NCI-H446 (cell line): ENCODE data around the gene MEG3.
"Not testable (repeated sequence)": the region's sequence is repeated elsewhere in the genome, so short reads cannot be mapped to it uniquely, and the experiment has no call there.

ENCODE experiments used
- DNase-seq, 2 experiments: peaks; one replicate each; lab custom pipeline; 2025; lab: John Stamatoyannopoulos, UW

The MEG3 gene

DNA sequence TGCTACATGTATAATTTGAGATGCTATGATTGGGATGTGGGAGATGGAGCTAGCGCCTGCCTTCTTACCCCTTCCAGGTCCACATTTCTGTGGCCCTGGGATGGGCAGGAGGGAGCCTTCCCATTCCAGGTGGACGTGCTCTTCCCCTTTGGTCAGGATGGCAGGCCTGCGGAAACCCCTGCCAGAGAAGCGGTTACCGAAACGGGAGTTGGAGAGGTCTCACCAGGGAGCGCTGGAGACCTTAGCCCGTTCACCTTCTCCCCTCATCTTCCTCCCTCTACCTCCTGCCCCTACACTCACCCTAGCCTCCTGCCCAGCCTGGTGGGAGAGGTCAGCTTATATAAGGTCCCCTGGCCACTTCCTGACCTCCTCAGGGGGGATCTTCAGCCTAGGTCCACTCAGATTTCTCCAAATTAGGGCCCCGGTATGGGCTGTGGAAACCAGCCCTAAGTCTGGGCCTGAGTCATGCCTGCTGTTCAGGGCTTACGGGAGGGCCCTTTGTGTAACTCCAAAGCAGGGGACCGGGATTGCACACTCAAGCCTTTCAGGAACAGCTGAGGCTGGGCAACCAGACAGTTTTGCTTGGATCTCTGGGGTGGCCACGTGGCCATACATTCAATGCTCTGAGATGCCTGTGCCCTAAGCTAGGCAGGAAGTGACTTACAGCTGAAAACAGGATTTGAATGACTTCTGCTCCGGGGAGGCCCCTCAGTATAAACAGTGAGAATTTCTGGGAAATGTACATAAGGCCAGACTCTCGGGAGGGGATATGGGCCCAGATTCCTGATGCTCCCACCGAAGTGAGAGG is 10.2 kb upstream of the MEG3 start:
- no peak for DNase-seq

DNA sequence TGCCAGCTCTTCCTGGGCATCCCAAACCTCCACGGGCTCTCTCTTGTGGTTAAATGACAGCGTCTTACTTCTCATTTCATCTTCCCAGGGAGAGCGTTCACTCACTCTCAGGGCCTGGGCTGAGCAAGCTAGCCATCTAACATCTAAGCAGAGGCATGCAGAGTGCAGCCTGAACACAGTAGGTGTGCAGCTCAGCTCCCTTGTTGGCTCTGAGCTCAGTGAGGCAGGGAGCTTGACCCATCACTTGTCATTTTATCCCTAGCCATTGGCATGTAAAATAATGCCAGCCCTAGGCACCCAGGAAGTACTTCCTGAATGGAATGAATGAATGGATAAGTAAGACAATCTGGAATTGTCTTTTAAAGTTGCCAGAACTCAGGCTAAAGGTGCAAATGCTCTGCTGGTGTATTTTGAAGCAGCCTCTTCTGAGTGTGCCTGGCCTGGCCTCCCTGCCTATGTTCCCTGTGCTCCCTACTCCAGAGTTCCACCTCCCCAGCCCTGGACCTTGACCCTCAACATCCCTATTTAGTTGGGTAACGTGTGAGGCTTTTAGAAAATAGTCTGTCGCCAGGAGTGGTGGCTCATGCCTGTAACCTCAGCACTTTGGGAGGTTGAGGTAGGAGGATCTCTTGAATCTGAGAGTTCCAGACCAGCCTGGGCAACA is 9.5 kb upstream of the MEG3 start:
- no peak for DNase-seq

DNA sequence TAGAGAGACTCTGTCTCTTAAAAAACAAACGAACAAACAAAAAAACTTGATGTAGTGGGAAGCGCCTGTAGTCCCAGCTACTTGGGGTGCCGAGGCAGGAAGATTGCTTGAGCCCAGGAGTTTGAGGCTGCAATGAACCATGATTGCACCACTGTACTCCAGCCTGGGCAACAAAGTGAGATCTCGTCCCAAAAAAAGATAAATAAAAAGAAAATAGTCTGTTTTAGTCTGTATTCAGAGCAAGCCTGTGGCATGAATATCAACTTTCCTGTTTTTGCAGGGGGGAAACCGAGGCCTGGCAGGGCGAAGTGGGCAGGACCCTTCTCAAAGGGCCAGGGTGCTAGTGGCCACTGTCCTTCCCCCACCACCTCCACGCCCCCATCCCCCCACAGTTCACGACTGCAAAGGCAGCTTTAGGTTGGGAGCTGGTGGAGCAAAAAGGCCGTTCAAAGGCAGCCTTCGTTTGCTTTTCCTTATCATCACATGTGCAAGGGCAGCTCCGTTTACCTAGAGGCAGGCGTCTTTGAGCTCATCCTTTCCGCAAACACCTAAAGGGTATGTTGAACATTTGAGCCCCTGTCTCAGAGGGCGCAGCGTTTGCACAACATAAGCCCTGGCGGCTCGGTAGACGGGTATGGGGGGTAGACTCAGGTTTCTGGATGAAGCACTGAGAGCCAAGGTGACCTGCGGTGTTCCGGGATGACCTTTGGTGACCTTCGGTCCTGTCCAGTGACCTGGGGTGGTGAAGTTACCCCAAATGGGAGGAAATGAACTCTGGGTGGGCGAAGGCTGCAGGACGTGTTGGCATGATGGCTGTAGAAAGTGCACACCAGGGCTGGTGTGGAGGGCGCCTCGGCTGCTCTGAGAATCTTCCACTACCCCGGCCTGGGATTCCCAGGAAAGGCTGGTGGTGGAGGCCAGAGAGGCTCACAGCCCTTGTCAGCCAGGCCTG is 8.7 kb upstream of the MEG3 start:
- no peak for DNase-seq

DNA sequence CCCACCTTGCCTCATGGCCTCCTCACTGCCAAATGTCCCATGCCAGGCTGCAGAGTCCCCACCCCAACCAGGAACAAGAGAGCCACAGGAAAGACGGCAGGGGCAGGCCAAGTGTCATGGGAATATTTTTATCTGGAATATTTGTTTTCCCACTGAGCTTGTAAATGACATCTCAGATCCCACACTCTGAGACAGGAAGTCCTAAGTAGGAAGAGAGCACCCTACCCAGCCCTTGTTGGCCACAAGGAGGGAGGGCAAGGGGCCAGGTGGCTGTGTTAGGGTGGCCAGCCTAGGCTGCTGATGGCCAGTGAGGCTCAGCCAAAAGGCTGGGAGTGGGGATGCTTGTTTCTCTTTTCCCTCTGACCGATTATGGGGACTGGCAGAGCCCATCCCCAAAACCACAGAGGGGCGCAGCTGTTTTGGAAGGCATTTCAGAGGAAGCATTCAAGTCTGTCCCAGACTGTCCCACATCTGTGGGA is 7.7 kb upstream of the MEG3 start:
- DNase-seq = no peak

DNA sequence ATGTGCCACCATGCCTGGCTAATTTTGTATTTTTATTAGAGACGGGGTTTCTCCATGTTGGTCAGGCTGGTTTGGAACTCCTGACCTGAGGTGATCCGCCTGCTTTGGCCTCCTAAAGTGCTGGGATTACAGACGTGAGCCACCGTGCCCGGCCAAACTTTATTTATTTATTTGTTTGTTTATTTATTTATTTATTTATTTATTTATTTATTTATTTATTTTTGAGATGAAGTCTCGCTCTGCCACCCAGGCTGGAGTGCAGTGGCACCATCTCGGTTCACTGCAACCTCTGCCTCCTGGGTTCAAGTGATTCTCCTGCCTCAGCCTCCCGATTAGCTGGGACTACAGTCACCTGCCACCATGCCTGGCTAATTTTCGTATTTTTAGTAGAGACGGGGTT is 7.0 kb upstream of the MEG3 start:
- not testable (repeated sequence) for DNase-seq

DNA sequence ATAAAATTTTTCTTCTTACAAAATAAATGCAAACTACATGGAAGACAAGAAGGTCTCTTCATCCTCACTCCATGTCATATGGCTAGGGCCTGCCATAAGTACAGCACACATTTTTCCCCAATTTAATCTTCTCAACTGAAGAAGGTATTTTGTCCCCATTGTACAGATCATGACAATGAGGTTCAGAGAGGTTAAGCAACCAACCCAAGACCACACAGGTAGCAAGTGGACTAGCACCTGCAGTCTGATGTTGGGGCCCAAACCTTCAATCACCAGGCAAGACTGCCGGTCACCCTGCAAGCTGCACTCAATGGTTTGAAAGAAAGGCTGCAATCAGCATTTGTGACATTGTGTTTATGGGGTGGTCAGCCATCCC is 6.5 kb upstream of the MEG3 start:
- no peak for DNase-seq

DNA sequence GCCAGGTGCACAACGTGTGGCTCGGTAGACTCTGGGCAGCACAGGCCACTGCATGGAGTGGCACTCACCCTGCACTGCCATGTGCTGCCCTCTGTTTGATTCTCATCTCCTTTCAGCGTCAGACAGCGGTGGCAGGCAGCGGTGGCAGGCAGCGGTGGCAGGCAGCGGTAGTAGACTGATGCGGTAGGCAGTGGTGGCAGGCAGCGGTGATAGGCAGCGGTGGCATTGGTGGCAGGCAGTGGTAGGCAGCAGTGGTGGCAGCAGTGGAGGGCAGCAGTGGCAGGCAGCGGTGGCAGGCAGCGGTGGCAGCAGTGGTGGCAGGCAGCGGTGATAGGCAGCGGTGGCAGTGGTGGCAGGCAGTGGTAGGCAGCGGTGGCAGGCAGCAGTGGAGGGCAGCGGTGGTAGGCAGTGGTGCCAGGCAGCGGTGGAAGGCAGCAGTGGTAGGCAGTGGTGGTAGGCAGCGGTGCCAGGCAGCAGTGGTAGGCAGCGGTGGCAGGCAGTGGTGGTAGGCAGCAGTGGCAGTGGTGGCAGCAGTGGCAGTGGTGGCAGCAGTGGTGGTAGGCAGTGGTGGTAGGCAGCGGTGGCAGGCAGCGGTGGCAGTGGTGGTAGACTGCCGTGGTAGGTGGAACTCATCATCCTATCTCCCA is 6.0 kb upstream of the MEG3 start:
- DNase-seq = no peak

DNA sequence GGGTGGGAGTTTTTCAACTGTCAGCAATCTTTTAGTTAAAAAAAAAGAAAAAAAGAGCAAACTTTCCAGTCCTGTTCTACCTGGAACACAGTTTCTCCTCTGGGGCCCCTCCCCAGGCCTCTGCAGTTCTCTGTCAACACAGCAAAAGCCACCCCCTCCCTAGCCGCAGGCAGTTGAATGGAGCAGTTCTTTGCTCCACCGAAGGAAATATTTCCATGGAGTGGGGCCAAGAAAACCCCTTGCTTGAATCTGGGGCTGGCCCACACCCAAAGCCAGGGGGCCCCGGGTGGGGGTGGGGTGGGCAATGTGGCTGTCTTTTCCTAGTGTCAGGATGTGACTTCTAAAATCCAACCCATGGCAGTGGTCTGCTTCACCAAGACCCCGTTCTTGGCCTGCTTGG is 5.0 kb upstream of the MEG3 start:
- DNase-seq = no peak

DNA sequence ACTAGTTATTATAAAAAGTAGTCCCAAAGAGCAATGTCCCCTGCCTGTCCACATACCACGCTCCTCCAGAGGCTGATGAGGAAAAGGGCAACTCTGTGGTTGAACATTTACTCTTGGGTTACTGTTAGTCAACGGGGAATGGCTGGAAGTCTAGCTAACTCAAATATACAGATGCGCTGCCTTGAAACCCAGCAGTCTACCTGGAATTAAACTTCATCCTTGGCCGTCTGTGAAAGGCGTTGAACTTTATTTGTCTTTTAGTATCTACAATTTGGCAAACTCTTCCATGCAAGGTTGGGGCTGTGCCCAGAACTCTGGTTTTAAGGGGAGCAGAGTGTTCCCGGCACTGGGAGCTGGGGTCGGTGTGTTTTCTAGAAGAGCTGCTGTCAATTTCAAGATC is 3.9 kb upstream of the MEG3 start:
- DNase-seq = no peak

DNA sequence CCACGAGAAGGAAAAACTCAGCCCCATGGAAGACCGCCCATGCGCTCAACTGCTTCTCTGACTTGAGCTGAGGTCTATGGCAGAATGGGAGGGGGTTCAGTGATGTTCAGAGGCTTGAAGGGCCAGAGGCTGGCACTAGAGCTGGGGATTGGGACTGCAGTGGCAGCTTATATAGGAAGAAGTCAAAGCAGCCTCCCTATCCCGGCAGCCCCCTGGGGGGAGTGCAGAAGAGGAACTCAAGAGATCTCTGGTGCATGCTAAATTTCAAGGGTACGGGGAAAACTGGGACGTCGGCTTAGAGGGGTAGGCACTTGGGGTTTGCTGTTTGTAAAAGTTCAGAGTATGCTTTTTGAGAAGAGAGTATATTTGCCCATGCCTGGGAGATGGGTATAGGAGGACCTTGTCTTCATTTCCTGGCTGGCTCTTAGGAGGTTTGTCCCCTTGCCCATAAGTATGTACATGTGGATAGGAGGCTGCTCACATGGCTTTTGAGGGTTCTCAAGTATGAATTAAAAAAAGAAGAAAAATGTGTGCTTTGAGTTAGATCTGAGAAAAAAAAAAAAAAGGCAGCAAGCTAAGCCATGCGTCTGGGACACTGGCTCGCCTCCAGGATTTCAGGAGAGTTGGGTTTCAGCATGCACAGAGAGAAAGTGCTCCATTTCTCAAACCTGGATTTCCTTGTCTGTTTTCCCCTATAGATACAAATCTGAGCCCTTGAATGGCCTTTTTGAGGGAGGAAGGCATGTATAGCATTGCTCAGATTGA is 3.2 kb upstream of the MEG3 start:
- no peak for DNase-seq

DNA sequence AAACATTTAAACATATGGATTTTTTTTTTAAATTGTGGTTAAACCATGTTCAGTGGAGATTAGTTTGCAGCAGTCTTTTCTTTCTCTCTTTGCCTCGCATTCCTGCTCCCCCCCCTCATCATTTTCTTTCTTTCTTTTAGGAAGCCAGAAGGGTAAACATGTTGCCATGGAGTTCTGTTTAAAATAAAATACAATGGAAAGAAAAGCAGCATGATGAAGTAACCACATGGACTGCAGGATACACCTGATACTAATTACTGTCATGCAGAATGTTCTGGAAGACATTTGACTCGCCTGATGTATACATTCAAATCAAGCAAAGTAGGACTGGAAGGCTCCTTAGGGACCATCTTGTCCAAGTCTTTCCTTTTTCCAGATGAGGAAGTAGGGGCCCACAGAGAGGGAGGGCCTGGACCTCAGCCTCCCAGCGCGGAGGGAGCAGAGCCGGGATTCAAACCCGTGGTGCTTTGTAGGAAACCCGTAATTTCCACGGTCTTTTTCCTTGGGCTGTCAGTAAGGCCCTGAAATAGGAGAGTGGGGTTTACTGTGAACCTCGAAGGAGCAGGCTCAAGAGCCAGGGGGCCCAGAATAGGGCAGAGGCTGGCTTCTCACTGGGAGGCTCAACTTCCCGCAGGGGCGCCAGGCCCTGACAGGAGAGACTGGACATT is 2.4 kb upstream of the MEG3 start:
- DNase-seq = no peak

DNA sequence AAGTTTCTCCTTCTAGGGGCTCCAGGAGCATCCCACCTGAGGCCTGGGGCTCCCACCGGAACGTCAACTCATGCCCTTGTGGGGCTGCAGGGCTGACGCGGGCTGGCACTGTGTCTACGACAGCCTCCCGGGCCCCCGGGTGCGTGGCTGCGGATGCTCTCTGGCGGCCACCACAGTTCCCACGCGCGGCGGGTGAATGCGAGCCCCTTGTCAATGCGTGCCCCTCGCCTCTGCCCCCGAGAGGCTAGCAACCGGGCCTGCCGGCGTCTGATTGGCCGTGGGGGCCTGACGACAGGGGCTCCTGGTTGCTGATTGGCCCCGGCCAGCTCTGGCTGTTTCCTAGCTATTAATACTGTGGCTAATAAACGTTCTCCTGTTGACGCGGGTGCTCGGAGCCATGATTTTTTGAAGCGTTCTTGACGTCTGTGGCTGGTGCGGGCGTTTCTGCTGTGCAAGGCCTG is 1.8 kb upstream of the MEG3 start:
- no peak for DNase-seq

DNA sequence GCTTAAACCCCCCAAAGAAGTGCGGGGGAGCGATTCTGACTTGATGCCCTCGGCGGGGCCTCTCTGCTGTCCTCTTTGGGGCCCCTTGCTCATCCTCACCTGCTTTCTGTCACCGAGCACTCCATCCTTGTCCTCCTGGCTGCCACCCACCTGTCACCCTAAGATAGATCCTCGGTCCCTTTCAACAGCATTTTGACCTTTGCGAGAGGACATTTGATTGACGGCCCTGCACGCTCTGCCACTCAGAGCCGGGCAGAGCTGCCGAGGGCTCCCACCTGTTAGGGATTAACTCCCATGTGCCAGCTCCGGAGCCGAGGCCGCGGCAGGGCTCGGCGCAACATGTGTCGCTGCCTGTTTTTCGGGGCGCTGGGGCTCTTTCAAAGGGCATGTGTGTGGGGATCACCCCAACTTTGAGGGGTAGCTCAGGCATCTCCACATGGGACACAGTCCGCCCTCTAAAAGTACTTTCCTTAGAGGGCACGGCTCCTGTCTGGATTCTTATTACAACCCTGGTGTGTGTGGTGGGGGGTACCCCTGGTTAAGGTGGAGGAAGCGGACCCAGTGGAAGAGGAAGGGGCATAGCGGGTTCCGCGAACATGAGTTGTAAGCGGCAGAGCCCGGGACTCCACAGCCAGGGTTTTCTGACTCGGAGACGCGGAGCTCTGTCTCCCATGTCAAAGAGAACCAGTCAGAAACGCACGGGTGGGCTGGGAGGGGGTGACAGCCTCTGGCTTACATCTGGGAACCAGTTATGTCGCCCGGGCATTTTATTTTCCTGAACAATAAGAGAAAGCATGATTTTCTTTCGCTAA is 811 bp upstream of the MEG3 start:
- no peak for DNase-seq

DNA sequence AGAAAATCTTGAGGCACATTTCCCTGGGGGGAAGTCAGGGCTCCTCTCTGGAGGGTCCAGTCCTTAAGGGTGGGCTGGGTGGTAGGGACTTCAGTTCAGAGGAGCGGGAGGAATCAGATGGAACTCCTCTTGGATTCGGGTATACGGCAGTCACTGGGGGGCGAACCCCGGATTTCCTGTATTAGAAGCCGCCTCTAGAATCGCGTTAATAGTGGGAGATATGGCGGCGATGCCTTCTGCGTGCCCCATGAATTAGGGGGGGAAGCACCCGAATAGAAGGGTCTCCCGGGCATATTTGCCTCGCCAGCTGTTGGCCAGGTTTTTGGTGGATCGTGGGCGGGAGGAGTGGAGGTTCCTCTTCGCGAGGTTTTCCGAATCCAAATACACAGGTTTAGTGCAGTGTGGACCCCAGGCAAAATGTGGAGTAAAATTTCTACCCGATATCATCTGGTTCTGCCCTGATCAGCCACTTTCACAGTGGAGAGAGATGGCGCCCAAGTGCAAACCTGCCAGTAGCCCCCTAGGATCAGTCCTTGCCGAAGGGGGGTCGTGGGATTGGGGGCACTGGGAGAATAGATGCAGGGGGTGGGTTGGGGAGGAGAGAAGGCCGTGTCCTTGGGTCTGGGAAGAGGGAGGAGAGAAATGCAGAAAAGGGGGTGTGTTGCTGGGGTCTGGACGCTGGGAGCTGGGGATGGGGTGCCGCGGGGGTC is 628 bp downstream of the MEG3 start:
- DNase-seq = no peak

DNA sequence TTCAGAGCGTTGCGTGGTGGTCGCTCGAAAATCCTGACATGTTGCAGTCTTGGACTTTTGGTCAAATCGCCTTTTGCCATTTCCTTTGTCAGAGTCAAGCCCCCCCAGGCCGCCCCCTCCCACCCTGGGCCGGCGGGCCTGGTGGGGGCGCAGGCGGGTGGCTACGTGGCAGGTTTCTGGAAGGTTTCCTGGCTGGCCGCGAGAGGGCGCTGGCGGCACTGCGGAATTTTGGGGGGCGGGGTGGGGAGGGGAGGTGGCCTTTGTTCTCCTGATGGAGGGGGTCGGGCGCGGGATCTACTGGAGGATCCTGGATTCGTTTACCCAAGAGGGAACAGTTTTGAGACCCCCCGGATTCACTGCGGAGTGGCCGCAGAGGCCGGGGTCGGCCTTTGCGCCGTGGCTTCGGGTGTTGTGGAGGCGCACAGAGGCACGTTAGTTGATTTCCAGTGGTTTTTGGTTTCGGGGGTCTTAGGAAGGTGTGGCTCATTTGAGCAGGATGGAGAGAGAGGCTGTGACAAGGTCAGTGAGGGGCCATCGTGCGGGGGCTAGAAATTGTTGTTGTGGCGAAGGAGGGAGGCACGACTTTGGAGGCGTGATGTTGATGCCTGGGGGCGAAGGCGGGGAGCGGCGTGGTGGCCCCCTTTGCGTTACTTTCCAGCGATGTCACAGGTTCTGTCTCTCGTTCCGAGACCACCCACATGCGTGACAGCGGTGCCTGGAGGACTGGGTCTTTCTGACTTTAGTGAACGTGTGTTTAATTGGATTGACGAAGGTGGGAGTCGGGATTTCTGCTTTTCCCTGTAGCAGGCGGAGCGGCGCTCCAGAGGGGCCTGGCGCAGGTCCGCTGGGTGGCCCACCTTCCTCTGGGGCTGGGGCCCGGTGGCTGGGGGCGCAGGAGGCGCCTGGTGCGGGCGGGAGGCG is 1.4 kb downstream of the MEG3 start:
- DNase-seq = no peak

DNA sequence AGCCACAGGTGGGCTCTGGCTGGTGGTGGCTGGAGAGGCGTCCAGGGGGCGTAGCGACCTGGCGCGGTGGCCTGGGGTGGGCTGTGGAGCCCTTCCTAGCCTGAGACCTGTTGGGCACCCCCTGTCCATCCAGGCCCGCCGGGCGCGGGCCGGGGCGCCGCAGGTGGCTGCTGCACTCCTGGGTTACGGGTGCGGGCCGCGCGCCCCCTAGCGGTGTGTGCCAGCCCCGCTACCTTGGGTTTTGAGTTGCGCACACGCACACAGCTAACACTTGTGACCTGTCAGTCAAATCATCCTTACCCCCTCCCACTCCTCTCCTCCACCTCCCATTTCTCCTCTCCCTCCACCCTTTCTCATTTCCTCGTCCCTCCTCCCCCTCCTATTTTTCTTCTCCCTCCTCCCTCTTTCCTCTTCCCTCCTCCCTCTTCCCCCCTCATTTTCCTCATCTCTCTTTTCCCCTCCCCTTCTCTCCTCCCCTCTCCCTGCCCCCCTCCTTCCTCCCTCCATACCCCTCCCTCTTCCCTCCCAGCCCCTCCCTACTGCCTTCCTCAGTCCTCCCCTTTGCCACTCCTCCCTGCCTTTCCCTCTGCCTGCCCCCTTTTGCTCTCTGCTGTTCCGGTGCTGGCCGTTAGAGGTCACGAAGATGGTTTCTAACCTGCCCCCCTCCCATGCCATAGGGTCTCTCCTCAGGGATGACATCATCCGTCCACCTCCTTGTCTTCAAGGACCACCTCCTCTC is 2.3 kb downstream of the MEG3 start:
- DNase-seq = no peak

DNA sequence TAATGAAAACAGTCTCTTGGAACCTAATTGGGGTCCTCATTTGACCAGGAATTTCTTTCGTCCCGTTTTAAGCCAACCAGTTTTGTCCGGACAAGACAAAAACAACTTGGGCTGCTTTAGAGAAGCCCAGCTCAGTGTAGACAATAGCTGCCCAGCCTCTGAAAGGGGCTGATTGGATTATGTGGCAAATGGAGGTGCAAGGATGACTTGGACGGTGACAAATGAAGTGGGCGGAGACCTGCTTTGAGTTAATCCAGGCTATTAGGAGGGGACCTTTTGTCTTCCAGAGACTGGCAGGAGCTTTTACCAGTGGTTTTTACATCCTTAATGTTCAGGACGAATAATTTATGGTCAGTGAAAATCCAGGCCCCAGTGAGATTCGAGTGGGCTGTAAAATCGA is 4.8 kb downstream of the MEG3 start:
- DNase-seq = no peak
